ENCODE measurements around the gene ETFA.
"Not testable (repeated sequence)": the region's sequence is repeated elsewhere in the genome, so short reads cannot be mapped to it uniquely, and the experiment has no call there.

ETFA gene

DNA sequence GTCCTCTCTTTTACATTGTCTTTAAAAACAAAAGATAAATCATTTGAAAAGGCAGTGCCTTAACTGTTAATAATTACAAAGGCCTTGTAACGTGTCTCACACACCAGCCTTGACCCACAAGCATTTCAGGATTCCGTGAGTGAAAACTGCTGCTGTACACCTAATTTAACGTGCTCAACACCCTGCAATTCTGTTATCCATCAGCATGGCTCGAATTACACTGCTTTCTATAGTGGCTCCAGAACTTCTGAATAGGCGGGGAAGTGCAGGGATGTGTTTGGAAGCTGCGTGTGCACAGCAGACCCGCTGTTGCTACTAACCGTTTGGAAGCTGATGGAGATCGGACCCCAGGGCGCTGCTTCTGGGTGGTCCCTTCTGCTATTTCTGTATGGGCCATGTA is 9.9 kb upstream of the ETFA start:
- H3K27ac ChIP-seq = no peak overlapping the region
- no peak overlapping the region for H3K4me2 ChIP-seq
- no peaks in the 10 kb centered on the region for H3K79me2 ChIP-seq (ENCODE audit: insufficient read depth, low read depth)
- no peaks in the 10 kb centered on the region for H3K27me3 ChIP-seq (ENCODE audit: insufficient read depth, low read depth)
- no peaks in the 10 kb centered on the region for H4K20me1 ChIP-seq (ENCODE audit: insufficient read depth)
- H3K4me3 ChIP-seq (IDR thresholded peaks at IDR 0.05; ENCODE audit: insufficient read depth, low read depth, low read length) = no peak overlapping the region
- TF ChIP-seq, protein P1, sequence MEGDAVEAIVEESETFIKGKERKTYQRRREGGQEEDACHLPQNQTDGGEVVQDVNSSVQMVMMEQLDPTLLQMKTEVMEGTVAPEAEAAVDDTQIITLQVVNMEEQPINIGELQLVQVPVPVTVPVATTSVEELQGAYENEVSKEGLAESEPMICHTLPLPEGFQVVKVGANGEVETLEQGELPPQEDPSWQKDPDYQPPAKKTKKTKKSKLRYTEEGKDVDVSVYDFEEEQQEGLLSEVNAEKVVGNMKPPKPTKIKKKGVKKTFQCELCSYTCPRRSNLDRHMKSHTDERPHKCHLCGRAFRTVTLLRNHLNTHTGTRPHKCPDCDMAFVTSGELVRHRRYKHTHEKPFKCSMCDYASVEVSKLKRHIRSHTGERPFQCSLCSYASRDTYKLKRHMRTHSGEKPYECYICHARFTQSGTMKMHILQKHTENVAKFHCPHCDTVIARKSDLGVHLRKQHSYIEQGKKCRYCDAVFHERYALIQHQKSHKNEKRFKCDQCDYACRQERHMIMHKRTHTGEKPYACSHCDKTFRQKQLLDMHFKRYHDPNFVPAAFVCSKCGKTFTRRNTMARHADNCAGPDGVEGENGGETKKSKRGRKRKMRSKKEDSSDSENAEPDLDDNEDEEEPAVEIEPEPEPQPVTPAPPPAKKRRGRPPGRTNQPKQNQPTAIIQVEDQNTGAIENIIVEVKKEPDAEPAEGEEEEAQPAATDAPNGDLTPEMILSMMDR (conservative IDR thresholded peaks at IDR 0.05; ENCODE audit: low read depth, low read length) = no peak
- H3K9ac ChIP-seq = no peak overlapping the region
- H3K36me3 ChIP-seq (ENCODE audit: insufficient read depth) = no peaks in the 10 kb centered on the region
- peaks cover 3% of the 10 kb centered on the region for H3K4me1 ChIP-seq (ENCODE audit: low read depth, poor library complexity, severe bottlenecking)
- no peak overlapping the region for H2AFZ ChIP-seq (ENCODE audit: low read depth)

DNA sequence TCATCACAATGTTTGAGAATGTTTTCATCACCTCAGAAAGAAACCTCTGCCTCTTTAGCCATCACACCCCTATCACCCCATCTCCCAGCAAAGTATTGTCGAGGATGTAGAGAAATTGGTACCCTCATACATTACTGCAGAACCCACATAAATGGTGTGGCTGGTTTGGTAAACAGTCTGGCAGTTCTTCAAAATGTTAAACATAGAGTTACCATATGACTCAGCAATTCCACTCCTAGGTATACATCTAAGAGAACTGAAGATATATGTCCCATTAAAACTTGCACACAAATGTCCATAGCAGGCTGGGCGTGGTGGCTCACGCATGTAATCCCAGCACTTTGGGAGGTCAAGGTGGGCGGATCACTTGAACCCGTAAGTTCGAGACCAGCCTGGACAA is 8.7 kb upstream of the ETFA start:
- Histone ChIP-seq H3K36me3 (ENCODE audit: insufficient read depth) (no peaks in the 10 kb centered on the region), H3K4me3 (IDR thresholded peaks at IDR 0.05; ENCODE audit: insufficient read depth, low read depth, low read length) (no peak overlapping the region), H3K4me2 (no peak overlapping the region), H3K79me2 (ENCODE audit: insufficient read depth, low read depth) (no peaks in the 10 kb centered on the region), H2AFZ (ENCODE audit: low read depth) (no peak overlapping the region), H3K4me1 (ENCODE audit: low read depth, poor library complexity, severe bottlenecking) (peaks cover 3% of the 10 kb centered on the region), H3K27ac (no peak overlapping the region), H3K27me3 (ENCODE audit: insufficient read depth, low read depth) (no peaks in the 10 kb centered on the region), H4K20me1 (ENCODE audit: insufficient read depth) (no peaks in the 10 kb centered on the region), H3K9ac (no peak overlapping the region)
- TF ChIP-seq, protein P1 (conservative IDR thresholded peaks at IDR 0.05; ENCODE audit: low read depth, low read length) = no peak

DNA sequence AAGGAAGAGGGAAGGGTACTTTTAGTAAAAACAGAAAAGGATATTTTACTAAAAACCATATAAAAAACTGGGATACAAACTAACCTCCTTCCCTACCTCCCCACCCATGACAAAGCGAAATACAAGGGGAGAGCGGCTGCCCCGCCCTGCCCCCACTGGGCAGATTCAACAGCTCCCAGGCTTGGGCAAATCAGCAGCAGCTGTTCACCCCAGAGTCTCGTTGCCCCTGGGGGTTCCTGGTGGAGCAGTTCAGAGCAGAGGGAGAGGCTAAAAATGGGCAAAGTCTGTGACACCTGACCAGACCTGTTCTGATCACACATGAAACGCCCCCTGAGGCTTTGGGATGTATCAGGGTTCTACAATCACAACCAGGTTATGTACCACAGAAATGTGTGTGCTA is 2.5 kb upstream of the ETFA start:
- H3K36me3 ChIP-seq (ENCODE audit: insufficient read depth) = no peaks in the 10 kb centered on the region
- TF ChIP-seq, protein P1 (conservative IDR thresholded peaks at IDR 0.05; ENCODE audit: low read depth, low read length) = no peak
- no peak overlapping the region for H3K9ac ChIP-seq
- H3K79me2 ChIP-seq (ENCODE audit: insufficient read depth, low read depth) = peaks cover 24% of the 10 kb centered on the region
- no peaks in the 10 kb centered on the region for H3K27me3 ChIP-seq (ENCODE audit: insufficient read depth, low read depth)
- H4K20me1 ChIP-seq (ENCODE audit: insufficient read depth) = no peaks in the 10 kb centered on the region
- H3K27ac ChIP-seq = no peak overlapping the region
- H2AFZ ChIP-seq (ENCODE audit: low read depth) = no peak overlapping the region
- H3K4me1 ChIP-seq (ENCODE audit: low read depth, poor library complexity, severe bottlenecking) = peaks cover 13% of the 10 kb centered on the region
- H3K4me2 ChIP-seq = no peak overlapping the region
- H3K4me3 ChIP-seq (IDR thresholded peaks at IDR 0.05; ENCODE audit: insufficient read depth, low read depth, low read length) = no peak overlapping the region

DNA sequence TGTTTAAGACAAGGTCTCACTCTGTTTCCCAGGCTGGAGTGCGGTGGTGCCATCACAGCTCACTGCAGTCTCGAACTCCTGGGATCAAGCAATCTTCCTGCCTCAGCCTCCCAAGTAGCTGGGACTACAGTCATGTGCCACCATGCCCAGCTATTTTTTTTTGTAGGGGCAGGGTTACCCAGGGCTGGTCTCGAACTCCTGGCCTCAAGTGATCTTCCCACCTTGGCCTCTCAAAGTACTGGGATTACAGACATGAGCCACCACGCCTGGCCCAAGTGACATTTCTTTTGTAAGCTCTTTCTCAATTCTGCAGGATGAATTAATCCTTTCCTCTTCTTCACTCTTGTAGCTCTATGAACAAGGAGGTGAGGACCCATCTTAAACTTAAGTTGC is 1.9 kb upstream of the ETFA start:
- H3K27ac ChIP-seq; H3K36me3 ChIP-seq (ENCODE audit: insufficient read depth); H2AFZ ChIP-seq (ENCODE audit: low read depth); H3K4me2 ChIP-seq; H3K27me3 ChIP-seq (ENCODE audit: insufficient read depth, low read depth); H3K9ac ChIP-seq; H3K4me3 ChIP-seq (IDR thresholded peaks at IDR 0.05; ENCODE audit: insufficient read depth, low read depth, low read length); H4K20me1 ChIP-seq (ENCODE audit: insufficient read depth): not testable (repeated sequence)
- H3K4me1 ChIP-seq (ENCODE audit: low read depth, poor library complexity, severe bottlenecking) = peaks cover 13% of the 10 kb centered on the region
- peaks cover 30% of the 10 kb centered on the region for H3K79me2 ChIP-seq (ENCODE audit: insufficient read depth, low read depth)

DNA sequence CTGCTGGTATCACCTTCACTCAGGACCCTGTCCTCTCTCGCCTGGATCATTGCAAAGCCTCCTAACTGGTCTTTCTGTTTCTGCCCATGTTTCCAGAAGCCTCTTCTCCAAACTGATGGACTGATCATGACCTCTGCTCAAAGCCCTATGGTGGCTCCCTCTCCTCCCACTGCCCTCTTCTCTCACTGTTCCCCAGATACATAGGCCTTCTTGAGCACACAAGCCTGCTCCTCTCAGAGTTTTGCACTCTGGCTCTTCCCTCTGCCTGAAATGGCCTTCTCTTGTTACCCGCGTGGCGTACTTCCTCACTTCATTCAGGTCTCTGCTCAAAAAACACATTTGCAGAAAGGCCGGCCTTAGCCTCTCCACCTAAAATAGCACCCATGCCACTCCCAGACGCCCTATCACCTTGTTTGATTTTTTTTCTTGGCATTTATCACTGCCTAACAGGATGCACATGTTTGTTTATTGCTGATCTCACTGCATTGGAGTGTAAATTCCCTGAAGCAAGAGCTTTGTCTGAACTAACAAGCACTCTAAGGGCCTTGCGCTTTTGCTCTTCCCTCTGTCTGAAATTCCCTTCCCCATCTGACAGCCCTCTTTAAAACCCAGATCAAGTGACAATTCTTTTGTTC is 1.4 kb upstream of the ETFA start:
- Histone ChIP-seq H3K79me2 (ENCODE audit: insufficient read depth, low read depth) (peaks cover 35% of the 10 kb centered on the region), H3K36me3 (ENCODE audit: insufficient read depth) (no peaks in the 10 kb centered on the region), H3K4me2 (no peak overlapping the region), H3K4me1 (ENCODE audit: low read depth, poor library complexity, severe bottlenecking) (peaks cover 13% of the 10 kb centered on the region), H4K20me1 (ENCODE audit: insufficient read depth) (peaks cover 2% of the 10 kb centered on the region; the same call in 1 of the 2 replicates), H3K4me3 (IDR thresholded peaks at IDR 0.05; ENCODE audit: insufficient read depth, low read depth, low read length) (no peak overlapping the region), H3K27me3 (ENCODE audit: insufficient read depth, low read depth) (no peaks in the 10 kb centered on the region), H2AFZ (ENCODE audit: low read depth) (no peak overlapping the region), H3K27ac (no peak overlapping the region), H3K9ac (no peak overlapping the region)
- TF ChIP-seq, protein P1 (conservative IDR thresholded peaks at IDR 0.05; ENCODE audit: low read depth, low read length) = no peak

All from KMS-11 (cell line).